Transverse colon (tissue), 4 donors: ENCODE data around the gene PARVA. TPM values are rescaled to one million over a fixed set of nuclear protein-coding genes. Genes with fewer than 3 reads are reported as not detected.
"Not testable (repeated sequence)": the region's sequence is repeated elsewhere in the genome, so short reads cannot be mapped to it uniquely, and the experiment has no call there.

Source experiments
- DNase-seq: peaks from one replicate; pipeline ENCODE4 v3.0.0-alpha.2; 2019
- H3K27ac ChIP-seq, 4 donors: fragments of 200-600 bp; sonication (generic); 2 replicates each; pipeline ENCODE4 v1.5.1; 2016 to 2018; ENCODE audit warnings: inconsistent platforms in 4 of 4
- H3K27me3 ChIP-seq: fragments of 200-600 bp; sonication (generic); 2 replicates; pipeline ENCODE4 v1.5.1; 2017; ENCODE audit warnings: inconsistent platforms
- H3K36me3 ChIP-seq, 4 donors: fragments of 200-600 bp; sonication (generic); 2 replicates each; pipeline ENCODE4 v1.5.1; 2017 to 2019; ENCODE audit warnings: inconsistent platforms in 4 of 4
- H3K4me1 ChIP-seq, 4 donors: fragments of 200-600 bp; sonication (generic); 2 replicates each; pipeline ENCODE4 v1.5.1; 2017 to 2020; ENCODE audit warnings: inconsistent platforms in 4 of 4
- H3K4me3 ChIP-seq, 4 donors: fragments of 200-600 bp; sonication (generic); 1 replicate in 1 of 4; 2 replicates in 3 of 4; pipeline versions ENCODE4 v1.5.1 to v1.6.1; 2017 to 2019; ENCODE audit warnings: inconsistent platforms in 4 of 4
- H3K9me3 ChIP-seq, 2 donors: fragments of 200-600 bp; sonication (generic); 2 replicates each; pipeline ENCODE4 v1.5.1; 2017 to 2019; ENCODE audit warnings: inconsistent platforms in 2 of 2
- EP300 ChIP-seq: sonication (generic); formaldehyde crosslinking; IDR thresholded peaks from one replicate; pipeline ENCODE4 v1.6.1; 2017; ENCODE audit warnings: antibody characterized with exemption, low read depth
- POLR2A ChIP-seq: fragments of 450-650 bp; IDR thresholded peaks from one replicate; pipeline ENCODE4 v1.6.1; 2016; ENCODE audit warnings: antibody characterized with exemption, mild to moderate bottlenecking, moderate library complexity
- POLR2AphosphoS5 ChIP-seq, 3 donors: sonication (generic); formaldehyde crosslinking; IDR thresholded peaks; one replicate each; pipeline ENCODE4 v1.6.1; 2016; ENCODE audit warnings: antibody characterized with exemption in 3 of 3
- WGBS, 2 donors: methylation state at CpG; one replicate each; pipeline ENCODE4 v1.1.5; 2018; ENCODE audit warnings: low coverage in 1 of 2; 5-methylcytosine and 5-hydroxymethylcytosine counted together
- in situ Hi-C, 4 donors: fragments of 200-750 bp; cut with MboI; loops; one replicate each; pipeline versions ENCODE4 v1.15.0 to v1.15.1; 2017; ENCODE audit warnings: low sequenced_read_pairs in 3 of 4, low pct_ligation_motif_present in 1 of 4, low pct_unique_long_range_greater_than_20kb in 1 of 4
- intact Hi-C: fragments of 100-400 bp; cut with DNase I; formaldehyde crosslinking; loops from one replicate; pipeline ENCODE4 v1.15.1; 2023; ENCODE audit warnings: low total_unique reads
- total RNA-seq, 4 donors: library from RNA; depleted of rRNA; stranded (reverse); fragments of >200 nt; gene quantifications; one replicate each; pipeline ENCODE4 v1.1.0, GENCODE V29; 2016
- TF ChIP-seq, protein P1 (sequence below), 5 experiments: fragments of 200-600 bp in 3 of 5; fragments of 450-650 bp in 2 of 5; sonication (generic) in 3 of 5; IDR thresholded peaks; 1 replicate in 2 of 5; 2 replicates in 3 of 5; pipeline ENCODE4 v1.5.1; 2016 to 2017; ENCODE audit warnings: antibody characterized with exemption in 5 of 5, inconsistent platforms in 3 of 5, mild to moderate bottlenecking in 2 of 5, moderate library complexity in 1 of 5

PARVA gene
- total RNA-seq, 4 donors from 2014 or later: 34.3 to 82.0 (median 45.1) TPM

DNA sequence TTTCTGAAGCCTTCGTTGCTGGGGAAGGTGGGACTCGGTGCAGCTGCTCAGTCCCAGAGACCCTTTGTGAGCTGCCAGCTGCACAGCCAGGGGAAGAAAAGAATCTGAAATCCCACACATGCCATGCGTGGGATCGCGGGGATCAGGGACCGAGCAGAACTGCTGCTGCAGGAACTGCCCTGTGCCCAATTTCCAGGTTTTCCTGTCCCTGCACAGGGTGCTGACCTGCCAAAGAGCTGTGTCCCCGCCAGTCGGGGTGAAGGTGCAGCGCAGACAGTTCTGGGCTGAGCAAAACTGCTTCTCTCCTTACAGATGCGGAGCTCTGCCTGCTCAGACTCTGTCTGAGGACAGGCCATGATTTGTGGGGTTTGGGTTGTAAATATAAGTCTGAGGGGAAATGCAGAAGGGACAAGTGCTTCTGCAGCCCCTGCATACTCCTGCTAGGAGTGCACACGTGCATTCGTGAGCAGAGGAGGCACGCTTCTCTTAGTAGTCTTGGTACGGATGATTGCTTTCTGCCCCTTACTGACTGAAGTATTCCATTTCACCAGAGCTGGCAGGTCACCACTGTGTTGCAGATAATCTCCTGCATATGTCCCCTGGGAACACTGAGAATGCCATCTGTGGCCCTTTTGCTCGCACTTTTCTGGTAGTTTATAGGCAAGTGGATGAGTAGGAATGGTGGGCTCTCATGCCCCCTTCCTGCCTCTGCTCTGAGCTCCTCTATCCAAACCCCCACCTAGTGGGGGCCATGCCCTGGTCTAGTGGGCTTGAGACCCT lies 141.4 kb downstream of the PARVA start:
- intact Hi-C loops: no loop called here
- DNase-seq: no peak
- WGBS, 2 donors: 90 to 100% methylated on average over 1 to 15 of the region's 15 CpGs
- in situ Hi-C loops: no loop called here
- H3K36me3 ChIP-seq: no peaks in the 10 kb centered on the region
- no peaks in the 10 kb centered on the region for H3K27me3 ChIP-seq
- no peaks in the 10 kb centered on the region for H3K4me1 ChIP-seq
- TF ChIP-seq POLR2AphosphoS5 (IDR thresholded peaks at IDR 0.05) (no peak), EP300 (no peak), POLR2A (no peak)
- TF ChIP-seq, protein P1, sequence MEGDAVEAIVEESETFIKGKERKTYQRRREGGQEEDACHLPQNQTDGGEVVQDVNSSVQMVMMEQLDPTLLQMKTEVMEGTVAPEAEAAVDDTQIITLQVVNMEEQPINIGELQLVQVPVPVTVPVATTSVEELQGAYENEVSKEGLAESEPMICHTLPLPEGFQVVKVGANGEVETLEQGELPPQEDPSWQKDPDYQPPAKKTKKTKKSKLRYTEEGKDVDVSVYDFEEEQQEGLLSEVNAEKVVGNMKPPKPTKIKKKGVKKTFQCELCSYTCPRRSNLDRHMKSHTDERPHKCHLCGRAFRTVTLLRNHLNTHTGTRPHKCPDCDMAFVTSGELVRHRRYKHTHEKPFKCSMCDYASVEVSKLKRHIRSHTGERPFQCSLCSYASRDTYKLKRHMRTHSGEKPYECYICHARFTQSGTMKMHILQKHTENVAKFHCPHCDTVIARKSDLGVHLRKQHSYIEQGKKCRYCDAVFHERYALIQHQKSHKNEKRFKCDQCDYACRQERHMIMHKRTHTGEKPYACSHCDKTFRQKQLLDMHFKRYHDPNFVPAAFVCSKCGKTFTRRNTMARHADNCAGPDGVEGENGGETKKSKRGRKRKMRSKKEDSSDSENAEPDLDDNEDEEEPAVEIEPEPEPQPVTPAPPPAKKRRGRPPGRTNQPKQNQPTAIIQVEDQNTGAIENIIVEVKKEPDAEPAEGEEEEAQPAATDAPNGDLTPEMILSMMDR (IDR thresholded peaks at IDR 0.05): no peak
- no peaks in the 10 kb centered on the region for H3K9me3 ChIP-seq
- no peak overlapping the region for H3K27ac ChIP-seq
- H3K4me3 ChIP-seq: no peak overlapping the region

DNA sequence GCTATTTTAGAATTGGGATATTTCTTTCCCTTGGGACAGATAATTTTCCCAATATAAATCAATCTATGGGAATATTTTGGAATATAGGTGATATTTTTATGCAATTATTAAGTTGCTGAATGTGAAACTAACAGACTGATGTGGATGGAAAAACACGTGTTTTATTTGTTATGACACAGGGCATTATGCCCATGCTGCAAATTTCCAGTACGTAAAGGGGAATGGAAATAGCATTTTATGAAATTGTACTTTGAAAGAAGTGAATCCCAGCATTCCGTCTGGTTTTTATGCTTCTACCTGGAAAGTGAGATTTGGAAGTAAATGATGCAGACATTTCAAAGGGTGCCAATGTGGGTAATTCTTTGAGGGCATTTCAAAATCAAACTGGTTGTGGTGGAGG lies 142.7 kb downstream of the PARVA start:
- intact Hi-C loops: no loop called here
- Histone ChIP-seq H3K4me1 (peaks cover 0 to 2% (median 0%) of the 10 kb centered on the region in 4 donors), H3K27ac (no peak overlapping the region), H3K27me3 (no peaks in the 10 kb centered on the region), H3K9me3 (no peaks in the 10 kb centered on the region), H3K36me3 (no peaks in the 10 kb centered on the region), H3K4me3 (no peak overlapping the region)
- in situ Hi-C loops: no loop called here
- TF ChIP-seq POLR2A (no peak), EP300 (no peak), POLR2AphosphoS5 (IDR thresholded peaks at IDR 0.05) (no peak)
- TF ChIP-seq, protein P1 (IDR thresholded peaks at IDR 0.05): no peak
- no peak for DNase-seq
- WGBS, 2 donors: 68 to 80% methylated on average over 2 to 3 of the region's 3 CpGs

DNA sequence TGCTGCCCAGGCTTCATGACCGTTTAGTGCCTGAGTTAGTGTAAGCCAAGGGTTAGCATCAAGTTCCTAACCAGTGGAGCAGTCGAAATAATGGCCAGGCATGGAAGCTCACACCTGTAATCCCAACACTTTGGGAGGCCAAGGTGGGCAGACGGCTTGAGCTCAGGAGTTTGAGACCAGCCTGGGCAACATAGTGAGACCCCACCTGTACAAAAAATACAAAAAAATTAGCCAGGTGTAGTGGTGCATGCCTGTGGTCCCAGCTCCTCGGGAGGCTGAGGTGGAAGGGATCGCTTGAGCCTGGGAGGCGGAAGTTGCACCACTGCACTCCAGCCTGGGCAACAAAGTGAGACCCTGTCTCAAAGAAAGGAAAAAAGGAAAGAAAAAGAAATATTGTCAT lies 143.2 kb downstream of the PARVA start:
- H3K36me3 ChIP-seq, H3K4me3 ChIP-seq, H3K4me1 ChIP-seq, in situ Hi-C loops, H3K9me3 ChIP-seq, H3K27ac ChIP-seq, intact Hi-C loops, H3K27me3 ChIP-seq, DNase-seq: not testable (repeated sequence)
- WGBS, 2 donors: 90% methylated on average over 6 of the region's 6 CpGs; no CpG with 5 or more reads in 1 of the 2 donors

DNA sequence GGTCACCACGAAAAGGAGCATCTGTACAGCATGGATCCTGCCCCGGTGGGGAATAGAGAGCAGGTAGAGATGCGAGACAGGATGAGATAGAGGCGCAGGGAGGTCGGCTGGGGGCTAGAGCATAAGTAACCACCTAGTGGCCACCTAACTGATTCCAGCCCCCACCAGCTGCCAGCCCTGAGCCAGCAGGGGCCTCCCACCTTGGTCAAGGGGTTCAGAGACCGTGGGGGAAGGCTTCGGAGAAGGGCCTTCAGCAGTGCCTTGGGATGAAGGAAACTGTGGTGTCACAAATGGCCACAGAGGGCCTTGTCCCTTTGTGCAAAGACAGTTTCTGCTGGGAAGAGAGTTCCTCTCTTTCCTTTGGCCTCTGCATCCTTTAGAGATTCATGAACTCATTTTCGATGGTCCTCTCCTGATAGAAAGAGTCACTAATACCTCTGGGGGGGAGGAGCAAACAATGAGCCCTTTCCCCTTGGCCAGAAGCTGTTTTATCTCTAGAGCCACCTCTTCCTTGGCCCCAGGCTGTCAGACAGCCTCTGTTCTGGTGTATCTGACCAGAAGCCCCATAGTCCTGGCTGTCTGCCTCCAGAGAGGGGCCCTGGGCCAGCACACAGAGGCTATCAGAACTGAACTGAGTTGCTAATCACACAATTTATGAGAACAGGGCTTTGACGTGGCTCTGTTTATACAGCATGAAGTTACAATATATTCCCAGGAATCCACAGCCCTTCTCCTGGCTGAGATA lies 146.0 kb downstream of the PARVA start:
- DNase-seq: no peak
- Histone ChIP-seq H3K9me3 (no peaks in the 10 kb centered on the region), H3K27me3 (no peaks in the 10 kb centered on the region), H3K4me3 (no peak overlapping the region), H3K27ac (peak overlapping the region in 1 of 4 donors; percentile 4), H3K4me1 (peaks cover 0 to 7% (median 0%) of the 10 kb centered on the region in 4 donors), H3K36me3 (no peaks in the 10 kb centered on the region)
- WGBS, 2 donors: 83 to 92% methylated on average over 6 to 9 of the region's 9 CpGs
- TF ChIP-seq EP300: no peak
- TF ChIP-seq POLR2A: no peak
- TF ChIP-seq, protein P1 (IDR thresholded peaks at IDR 0.05): no peak
- no peak for TF ChIP-seq POLR2AphosphoS5 (IDR thresholded peaks at IDR 0.05)
- intact Hi-C loops (no loop called here), in situ Hi-C loops (no loop called here)
